Activated CD4-positive, alpha-beta T cell treated with anti-CD3 and anti-CD28 coated beads, Interleukin-2, amount 50 U/mL, for 16 hours (primary cell): ENCODE measurements around the gene ONECUT3.
A peak's percentile ranks its signal among the peaks of the same experiment; 100 is the strongest.
"Not testable (repeated sequence)": the region's sequence is repeated elsewhere in the genome, so short reads cannot be mapped to it uniquely, and the experiment has no call there.

Source experiments
- DNase-seq: peaks from one replicate; pipeline ENCODE4 v3.0.0-alpha.2; 2020

Gene ONECUT3

DNA sequence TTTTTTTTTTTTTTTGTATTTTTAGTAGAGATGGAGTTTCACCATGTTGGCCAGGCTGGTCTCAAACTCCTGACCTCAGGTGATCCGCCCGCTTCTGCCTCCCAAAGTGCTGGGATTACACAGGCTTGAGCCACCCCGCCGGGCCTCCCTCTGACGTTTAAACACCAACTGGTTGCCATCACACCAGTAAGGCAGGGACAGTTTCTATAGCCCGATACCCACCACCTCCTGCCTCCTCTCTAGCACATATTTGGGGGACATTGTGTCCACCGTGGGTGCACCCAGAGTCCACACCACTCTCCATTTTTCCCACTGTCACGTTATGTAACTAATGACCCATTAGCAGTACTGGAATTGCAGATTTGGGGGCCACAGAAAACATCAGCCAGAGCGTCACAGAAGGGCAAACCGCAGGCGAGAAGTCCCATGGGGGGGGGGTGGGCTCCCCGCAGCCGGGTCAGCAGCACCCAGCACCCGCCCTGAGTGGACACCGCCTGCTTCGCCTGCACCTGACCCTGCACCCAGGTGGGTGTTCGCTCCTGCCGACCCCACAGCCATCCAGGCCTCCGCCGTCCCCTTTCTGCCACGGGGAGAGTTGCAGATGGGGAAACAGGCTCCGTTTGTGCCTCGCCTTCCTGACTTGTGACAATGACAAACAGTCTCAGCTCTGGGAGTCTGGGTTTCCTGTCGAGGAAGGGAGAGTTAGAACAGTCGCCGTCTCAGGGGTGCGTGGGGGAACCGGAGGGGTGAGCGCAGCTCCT lies 3.6 kb downstream of the ONECUT3 start:
- DNase-seq = no peak

DNA sequence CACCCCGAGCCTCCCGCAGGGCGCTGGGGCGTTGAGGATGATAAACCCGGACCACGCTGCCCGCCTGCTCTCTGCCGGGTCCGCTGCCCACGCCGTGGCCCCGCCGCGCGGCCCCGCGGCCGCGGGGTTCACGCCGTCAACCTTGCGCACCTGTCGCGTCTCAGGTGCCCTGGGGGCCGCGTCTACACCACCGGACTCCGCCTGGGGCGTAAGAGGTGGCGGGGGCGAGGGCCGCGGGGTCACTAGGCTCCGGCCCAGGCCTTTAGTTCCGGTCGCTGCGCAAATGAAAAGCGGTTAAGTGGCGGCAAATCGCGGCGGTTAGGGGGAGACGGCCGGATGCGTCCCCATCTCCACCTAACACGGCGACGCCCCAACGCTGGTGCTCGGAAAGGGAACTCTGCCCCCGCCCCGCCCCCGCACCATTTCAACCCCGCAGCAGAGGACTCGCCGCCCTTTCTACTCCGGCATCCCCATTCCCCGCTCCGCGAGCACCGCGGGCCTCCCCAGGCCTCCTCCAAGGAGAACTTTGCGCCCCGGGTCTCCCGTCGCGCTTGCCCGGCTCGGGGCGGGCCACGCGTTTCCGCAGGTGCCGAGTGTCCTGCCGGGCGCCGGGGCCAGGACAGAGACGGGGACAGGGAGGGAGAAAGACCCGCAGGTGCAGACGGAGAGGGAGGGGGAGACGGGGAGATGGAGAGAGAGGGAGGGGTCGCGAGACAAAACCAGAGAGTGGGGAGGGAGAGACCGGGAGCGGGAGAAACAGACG lies 4.3 kb downstream of the ONECUT3 start:
- DNase-seq = no peak

DNA sequence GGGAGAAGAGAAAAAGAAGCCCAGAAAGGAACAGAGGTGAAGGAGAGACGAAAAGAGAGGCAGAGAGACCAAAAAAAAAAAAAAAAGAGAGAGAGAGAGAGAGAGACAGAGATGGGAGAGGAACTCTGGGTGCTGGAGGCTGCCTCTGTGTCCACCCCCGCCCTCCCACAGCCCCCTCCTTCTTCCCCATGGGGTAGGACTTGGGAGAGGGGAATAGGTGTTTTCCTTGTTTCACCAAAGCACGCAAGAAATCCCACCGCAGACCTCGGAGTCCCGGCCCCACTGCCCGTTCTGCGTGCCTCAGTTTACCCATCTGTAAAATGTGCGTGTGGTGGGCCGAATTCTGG lies 4.9 kb downstream of the ONECUT3 start:
- DNase-seq = no peak

DNA sequence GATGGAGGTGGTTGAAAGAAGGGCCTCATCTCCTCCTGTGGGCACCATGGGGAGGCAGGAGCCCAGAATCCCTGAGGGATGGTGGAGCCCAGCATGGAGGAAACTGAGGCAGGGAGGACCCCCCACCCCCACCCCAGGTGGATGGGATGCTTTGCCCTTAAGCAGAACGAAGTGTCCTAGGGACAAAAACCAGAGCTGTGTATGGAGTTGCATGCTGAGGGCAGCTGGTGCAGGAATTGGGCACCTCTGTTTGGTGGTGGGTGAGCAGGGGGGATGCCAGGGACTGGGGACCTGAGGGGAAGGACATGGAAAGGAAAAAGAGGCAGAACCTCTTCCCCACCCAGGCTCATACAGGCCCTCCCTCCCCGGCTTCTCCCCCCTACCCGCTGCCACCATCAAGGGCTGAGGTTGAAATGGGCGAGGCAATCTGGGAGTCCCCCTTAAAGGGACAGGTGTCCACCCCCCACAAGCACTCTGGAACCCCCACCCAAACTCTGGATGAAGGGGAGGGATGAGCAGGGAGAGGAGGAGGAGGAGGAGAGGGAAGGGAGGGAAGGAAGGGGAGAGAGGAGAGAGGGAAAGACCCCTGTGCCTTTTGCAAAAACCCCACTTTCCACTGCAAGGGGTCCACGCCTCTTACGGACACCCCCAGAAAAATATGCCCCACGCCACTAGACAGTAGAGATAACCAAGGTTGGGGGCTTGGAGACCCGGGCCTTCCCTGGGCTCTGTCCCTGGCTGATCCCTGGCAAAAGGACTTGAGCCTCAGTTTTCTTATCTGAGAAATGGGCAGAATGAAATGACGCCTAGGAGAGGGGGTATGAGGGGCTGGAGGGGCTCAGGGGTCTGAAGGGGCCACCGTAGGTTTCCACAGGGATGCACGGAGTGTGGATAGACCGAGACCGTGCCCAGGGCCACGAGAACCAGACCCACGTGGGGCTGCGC lies 5.9 kb downstream of the ONECUT3 start:
- no peak for DNase-seq

DNA sequence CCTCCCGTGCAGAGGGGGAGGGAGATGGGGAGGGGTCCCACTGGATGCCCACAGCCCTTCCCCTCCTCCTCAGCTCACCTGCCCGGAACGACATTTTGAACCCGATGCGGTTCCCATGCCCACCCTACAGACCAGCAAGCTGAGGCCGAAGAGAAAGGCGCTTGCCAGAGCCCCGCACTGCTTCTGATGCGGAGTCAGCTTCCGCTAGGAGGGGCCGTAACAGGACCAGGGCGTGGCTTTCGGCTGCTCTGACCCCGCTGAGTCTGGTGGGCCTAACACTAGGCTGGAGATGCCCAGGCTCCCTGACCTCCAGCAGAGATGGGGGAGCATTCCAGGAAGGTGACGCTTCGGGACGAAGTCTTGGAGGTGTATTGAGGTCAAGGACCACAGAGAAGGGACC lies 6.7 kb downstream of the ONECUT3 start:
- no peak for DNase-seq

DNA sequence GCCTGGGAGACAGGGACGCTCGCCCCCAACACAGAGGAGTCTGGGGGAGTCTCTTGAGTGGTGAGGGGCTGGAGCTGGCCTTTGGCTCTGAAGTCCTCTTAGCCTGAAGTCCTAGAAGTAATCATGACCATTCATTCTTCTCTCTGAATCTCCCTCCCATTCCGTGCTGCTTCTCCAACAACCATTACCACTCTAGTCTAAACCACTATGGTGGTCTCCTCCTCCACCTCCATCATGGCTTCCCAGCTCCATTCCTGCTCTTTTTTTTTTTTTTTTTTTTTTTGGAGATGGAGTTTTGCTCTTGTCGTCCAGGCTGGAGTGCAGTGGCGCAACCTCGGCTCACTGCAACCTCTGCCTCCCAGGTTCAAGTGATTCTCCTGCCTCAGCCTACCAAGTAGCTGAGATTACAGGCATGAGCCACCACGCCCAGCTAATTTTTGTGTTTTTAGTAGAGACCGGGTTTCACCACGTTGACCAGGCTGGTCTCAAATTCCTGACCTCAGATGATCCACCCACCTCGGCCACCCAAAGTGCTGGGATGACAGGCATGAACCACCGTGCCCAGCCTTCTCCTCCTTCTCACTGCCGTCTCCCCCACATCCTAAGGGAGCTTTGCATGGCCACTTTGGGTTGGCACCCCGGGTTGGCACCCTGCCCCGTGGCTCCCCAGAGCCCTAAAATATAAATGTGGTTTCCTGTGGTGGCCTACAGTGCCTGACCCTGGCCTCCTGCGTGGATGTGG lies 7.7 kb downstream of the ONECUT3 start:
- DNase-seq = not testable (repeated sequence)

DNA sequence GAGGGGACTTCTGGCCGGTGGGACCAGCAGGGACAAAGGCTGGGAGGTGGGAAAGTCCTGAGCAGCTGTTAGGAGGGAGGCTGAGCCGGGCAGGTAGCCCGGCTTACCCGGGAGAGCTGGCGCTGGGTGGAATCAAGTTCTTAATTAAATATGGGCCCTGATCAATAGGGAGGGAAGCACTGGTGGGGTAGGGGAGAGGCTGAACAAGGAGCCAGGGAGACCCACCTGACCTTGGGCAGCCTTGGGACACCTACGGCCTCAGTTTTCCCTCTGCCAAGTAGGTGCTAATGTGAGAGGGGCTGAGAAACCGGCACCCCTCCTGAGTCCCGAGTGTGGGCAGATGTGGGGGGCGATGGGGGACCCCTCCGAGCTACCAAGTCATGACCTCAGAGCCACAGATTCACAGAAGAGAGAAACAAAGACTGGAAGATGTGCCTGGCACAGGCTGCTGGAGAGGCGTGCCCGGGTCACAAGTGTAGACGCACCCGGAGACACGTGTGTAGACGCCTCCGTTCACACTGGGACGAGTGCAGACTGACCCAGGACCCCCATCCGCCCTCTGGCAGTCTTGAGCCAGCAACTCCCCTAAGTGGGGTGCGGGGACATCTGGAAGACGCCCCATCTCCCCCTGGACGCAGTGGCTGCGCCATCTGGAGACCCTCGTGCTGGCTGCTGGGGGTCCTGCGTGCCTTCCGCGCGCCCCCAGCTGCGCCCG lies 8.4 kb downstream of the ONECUT3 start:
- DNase-seq = no peak

DNA sequence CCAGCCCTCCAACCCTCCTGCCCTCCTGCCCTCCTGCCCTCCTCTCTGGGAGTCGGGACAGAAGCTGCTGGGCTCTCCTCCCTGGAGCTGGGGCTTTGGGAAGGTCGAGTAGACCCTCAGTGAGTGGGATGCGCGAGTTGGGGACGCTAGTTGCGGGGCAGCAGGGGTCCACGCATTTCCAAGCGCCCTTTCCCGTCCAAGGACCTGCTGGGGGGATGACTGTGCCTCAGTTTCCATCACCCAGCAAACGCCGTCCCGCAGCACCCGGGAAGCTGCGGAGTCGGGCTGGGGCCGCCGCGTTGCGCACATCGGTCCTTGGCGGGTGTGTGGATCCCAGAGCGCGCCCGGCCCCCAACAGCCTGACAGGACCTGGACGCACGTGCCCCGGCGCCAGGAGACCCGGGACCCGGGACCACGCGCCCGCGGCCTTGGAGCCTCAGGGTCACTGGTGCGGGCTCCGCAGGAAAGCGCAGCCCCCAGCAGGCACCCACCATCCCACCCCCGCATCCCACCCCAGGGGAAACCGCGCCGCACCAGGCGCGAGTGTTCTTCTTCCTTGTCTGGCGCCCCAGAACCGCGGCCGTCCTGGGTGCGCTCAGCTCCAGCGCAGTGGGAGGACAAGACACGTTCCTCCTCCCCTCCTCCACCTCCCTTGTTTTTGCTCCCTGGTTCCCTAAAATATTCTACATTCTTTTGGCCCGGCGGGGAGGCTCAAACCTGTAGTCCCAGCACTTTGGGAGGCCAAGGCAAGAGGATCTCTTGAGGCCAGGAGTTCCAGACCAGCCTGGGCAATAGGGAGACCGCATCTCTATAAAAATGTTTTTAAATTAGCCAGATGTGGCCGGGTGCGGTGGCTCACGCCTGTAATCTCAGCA lies 9.2 kb downstream of the ONECUT3 start:
- DNase-seq = no peak

DNA sequence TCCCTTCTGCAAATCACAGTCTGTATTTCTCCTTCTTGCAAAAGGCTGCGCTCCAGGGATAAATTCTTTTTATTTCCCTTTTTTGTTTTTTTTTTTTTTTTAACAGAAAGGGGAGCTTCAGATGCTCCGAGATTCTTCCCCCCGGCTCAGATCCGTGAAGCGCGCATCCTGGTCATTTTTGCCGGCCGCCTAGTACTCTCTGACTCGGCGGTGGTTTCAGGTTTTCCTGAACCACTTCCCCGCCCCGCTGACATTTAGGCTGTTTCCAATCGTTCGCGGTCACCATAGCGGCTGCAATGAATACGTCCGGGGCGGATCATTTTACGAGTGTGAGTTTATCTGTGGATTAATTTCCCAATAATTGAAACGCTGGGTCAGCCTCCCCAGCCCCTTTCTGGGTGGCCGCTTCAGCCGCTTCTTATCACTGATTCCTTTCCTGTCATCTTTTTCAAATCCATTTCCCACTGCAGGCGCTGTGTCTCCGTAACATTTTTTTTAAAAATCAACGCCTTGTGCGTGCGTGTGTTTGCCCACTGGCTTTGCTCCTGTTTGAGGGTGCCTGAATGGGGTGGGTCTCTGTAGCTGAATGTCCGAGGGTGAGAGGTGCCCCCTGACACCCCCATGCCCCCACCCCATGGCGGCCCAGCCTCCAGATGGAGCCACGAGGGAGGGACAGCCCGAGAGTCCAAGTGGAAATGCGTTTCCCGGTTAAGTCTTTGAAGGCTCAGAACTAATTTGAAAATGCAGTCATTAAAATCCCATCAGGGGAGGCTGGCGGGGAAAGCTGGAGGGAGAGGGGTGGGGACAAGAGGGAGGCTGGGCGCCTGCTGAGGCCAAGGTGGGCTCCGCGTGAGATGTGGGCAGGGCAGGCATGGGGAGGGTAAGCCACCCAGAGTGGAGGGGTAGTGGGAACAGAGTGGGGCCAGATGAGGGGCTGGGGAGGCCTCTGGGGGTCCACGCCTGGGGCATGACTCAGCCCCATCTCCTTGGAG lies 10.6 kb downstream of the ONECUT3 start:
- DNase-seq = no peak

DNA sequence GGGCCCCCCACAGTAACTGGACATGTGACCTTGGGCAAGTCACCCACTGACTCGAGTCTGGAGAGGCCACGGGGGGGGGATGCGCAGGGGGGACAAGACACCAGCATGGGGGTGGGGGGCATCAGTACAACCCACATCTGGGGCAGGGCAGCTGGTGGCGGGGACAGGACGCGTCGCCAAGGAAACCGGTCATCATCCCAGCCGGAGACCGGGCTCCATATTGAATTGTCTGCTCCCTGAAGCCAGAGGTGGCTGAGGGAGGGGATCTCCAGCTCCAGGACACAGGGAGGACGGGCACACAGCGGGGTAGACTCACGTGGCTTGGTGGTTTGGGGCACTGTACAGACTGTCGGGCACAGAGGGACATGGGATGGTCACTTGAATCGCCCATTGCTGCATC lies 11.4 kb downstream of the ONECUT3 start:
- DNase-seq = no peak

DNA sequence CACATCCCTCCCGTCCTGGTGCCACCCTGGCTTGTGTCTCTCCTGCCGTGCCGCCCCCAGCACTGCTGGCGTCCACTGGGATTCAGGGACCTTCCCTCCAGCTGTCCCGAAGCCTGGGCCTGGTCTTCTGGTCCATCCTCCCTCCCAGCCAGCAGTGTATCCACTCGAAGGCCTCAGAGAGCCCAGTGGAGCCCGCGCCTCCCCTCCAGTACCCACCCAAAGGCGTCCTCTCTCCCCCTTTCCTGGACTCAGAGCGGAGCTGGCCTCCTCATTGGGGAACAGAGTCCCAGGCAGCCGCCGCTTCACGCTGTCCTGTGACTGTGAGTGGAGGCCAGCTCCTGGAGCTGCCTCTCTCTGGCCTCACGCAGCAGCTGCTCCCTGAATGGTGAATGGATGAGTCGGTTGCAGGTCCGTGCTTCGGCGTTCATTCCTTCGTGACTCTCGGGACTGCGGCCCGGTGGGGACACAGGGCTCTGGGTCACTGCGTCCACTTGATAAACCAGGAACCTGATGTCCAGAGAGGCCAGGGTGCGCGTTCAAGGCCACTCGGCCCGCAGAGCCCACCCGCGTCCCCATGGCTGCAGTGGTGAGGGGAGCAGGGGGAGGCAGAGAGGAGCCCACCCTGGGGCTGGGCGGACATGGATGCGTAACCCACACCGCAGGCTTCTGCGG lies 12.1 kb downstream of the ONECUT3 start:
- DNase-seq = no peak

DNA sequence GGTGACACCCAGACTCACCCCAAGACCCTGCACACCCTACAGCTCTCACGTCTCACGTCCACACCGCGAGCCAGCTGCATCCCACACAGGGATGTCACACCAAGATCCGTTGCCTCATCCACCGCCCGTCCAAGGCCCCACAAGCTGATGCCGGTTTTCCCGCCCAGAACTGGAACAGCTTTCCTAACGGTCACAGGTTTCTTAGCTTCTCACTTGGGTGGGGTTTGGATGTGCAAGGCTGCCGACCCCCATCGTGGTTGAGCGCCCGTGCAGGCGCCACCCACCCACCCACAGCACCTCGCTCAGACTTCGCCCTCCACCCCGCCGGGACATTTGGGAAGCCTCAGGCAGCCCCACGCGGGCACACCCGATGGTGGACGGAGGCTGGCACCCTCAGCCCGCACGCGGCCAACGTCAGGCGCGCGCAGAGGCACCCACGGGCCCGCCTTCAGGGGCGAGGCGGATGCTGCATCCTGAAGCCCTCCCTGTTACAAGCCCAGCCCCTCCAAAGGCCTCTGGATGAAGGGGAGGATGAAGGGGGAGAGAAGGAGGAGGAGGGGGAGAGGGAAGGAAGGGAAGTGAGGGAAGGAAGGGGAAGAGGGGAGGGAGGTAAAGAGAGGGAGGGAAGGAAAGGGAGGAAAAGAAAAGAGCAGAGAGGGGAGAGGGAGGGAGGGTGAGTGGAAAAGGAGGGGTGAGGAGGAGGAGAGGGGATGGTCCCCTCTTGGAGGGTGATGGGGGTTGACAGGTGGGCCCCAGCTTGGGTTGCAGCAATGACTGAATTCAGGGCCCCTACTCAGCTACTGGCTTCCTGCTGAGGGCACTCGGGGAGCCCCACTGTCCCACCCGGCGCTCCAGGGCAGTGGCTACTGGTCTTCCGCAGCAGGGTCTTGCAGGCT lies 12.8 kb downstream of the ONECUT3 start:
- no peak for DNase-seq

DNA sequence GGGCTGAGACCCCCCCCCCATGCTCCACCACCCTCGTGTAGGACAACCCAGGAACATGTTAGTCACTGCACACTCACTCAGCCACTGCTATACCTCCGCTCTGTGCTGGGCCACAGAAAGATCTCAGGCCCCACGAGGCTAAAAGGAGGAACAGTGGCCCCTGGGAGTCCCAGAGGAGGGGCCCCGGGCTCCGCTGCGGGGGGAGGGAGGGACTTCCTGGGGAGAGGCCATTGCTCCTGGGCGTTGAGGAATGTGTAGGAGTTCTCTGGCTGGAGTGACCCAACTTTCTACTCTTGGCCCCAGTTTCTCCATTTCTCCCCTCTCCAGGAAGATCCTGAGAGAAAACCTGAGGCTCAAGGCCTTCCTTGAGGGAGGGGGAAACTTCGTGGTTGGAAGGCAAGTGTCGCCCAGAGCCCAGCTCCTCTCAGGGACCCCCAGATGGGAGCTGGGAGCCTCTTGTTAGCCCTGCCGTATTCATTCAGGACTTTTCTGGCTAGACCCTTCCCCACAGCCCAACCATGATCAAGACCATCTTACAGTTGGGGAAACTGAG lies 13.6 kb downstream of the ONECUT3 start:
- DNase-seq = no peak

DNA sequence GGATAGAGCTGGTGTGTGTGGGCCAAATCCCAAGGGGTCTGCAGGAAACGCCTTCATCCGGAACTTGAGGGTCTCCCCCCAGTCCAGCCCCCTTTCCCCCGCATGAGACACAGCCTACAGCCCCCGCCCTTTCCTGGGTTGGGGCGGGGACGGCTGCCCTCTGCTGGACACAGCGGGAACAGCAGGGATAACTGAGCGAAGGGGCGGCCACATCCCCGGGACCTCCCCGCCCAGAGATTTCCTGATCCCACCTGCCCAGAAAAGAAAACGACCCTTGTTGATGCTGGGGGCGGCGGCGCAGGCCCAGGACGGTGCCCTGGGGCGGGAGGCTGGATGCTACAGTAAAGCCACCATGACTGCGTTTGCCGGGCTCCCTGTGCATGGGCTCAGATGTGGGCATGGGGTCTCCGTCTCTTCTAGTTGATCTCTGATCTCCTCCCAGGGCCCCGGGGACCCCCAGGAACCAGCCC lies 14.2 kb downstream of the ONECUT3 start:
- peak; percentile 48 for DNase-seq

DNA sequence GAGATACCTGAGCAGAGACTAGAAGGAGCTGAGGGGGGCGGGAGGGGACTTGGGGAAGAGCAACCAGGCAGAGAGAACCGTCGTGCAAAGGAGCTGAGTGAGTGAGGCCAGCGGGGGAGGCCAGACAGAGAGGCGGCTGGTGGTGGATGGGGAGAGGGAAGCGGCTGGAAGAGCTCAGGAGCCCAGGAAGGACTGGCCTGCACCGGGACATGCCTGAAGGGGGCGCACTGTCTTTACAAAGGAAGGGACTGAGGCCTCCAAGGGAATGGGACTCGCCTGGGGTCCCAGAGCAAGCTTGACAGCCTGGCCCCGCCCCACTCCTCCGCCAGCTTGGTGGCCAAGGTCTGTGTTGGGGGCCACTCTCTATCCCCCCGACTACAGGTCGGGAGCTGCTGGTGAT lies 14.9 kb downstream of the ONECUT3 start:
- no peak for DNase-seq

DNA sequence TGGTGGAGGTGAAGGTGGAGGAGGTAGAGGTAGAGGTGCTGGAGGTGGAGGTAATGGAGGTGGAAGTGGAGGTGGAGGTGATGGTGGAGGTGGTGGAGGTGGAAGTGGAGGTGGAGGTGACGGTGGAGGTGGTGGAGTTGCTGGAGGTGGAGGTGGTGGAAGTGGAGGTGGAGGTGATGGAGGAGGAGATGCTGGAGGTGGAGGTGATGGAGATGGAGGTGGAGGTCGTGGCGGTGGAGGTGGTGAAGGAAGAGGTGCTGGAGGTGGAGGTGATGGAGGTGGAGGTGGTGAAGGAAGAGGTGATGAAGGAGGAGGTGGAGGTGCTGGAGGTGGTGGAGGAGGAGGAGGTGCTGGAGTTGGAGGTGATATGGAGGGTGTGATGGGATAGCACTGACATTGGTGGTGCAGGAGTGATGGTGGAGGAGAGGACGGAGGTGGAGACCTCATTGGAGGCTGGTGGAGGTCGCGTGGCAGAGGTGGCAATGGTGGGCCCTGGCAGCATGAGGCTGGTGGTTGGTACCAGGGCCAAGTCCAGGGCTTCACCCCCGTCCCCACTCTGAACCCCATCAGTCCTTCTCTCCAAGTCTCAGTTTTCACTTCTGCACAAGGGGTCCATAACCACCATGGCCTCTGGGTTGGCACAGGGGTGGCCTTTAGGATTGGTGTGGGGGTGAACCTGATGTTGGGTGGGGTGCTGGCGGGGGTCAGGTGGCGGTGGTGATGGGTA lies 15.8 kb downstream of the ONECUT3 start:
- no peak for DNase-seq

DNA sequence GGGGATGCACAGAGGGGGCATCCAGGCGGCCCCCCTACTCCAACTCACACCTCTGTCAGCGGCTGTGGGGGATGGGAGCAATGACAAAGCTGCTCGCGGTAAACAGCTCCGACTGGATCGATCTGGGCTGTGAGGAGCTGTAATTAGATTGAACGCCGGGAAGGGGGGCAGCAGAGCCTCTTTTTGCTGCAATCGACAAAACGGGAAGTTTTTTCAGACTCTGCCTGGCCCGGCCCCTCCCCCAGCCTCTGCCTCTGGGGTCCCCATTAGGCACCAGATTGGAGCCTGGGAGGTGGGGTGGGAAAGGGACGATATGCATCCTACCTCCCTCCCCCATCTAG lies 16.3 kb downstream of the ONECUT3 start:
- DNase-seq = no peak
